Fibroblast of peridontal ligament (primary cell): ENCODE measurements around the gene KCNAB1.

Experiments
- DNase-seq: peaks from one replicate; pipeline ENCODE4 v3.0.0-alpha.2; 2010; ENCODE audit errors: extremely low read depth

The KCNAB1 gene

DNA sequence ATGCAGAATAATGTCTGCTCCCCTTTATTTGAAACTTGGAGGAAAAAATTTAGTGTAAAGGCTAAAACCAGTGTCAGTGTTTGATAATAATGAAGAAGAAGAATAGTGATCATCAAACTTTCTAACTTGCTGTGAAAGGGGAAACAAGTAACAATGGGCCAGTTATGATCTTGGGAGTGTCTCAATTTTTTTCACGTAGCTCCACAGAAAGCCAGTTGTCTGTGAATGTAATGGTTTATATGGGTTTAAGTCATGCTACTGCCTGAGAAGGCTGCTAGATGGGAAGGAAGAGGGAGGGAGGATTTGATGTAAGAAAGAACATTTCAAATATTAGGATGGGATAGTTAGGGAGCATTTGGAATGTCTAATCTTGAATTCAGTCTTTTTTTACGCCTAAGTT, 455.7 kb downstream of the KCNAB1 start:
- DNase-seq = no peak

GRCh38 chr3:156576651-156577348, 456.4 kb downstream of the KCNAB1 start:
- DNase-seq = no peak

- peak; percentile 46 for DNase-seq
Measured at GRCh38 chr3:156577736-156578135, 457.4 kb downstream of the KCNAB1 start.

- DNase-seq = no peak
Measured at GRCh38 chr3:156579427-156579851, 459.1 kb downstream of the KCNAB1 start.

GRCh38 chr3:156581033-156581432, 460.7 kb downstream of the KCNAB1 start:
- DNase-seq = no peak

- DNase-seq = no peak
Measured at GRCh38 chr3:156581954-156582353, 461.6 kb downstream of the KCNAB1 start.

- DNase-seq = no peak
Measured at GRCh38 chr3:156582532-156583183, 462.3 kb downstream of the KCNAB1 start.

DNA sequence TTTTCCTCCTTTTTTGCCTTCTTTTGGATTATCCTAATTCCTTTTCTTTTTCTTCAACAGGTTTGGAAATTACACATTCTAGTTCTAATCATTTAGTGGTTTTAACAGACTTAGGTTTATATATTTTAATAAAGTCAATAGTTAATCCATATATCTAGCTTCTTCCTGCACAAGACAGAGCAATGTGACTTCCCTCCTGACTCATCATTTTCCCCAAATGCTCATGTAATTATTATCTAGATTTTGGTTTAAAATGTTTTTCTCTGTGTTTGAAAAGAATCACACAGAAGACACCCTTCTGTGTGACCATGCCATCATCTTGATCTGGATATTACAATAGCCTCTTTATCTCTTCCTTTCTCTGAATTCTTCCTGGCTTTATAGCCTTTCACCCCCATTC, 463.1 kb downstream of the KCNAB1 start:
- DNase-seq = no peak

GRCh38 chr3:156586905-156587759, 466.8 kb downstream of the KCNAB1 start:
- no peak for DNase-seq

DNA sequence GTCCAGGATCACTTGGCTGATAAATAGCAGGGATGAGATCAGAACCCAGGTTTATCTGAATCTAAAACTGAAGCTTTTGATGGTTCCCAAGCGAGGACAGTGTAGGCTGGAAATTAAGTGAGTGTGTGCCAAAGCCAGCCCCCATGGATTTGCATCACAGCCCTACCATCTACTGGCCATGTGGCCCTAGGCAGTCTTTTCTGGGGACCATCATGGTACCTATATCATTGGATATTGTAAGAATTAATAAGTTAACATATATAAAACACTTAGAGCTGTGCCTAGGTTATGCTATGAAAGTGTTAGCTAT, 467.3 kb downstream of the KCNAB1 start:
- DNase-seq = no peak
